ENCODE measurements around the gene KRT222.

Gene KRT222

DNA sequence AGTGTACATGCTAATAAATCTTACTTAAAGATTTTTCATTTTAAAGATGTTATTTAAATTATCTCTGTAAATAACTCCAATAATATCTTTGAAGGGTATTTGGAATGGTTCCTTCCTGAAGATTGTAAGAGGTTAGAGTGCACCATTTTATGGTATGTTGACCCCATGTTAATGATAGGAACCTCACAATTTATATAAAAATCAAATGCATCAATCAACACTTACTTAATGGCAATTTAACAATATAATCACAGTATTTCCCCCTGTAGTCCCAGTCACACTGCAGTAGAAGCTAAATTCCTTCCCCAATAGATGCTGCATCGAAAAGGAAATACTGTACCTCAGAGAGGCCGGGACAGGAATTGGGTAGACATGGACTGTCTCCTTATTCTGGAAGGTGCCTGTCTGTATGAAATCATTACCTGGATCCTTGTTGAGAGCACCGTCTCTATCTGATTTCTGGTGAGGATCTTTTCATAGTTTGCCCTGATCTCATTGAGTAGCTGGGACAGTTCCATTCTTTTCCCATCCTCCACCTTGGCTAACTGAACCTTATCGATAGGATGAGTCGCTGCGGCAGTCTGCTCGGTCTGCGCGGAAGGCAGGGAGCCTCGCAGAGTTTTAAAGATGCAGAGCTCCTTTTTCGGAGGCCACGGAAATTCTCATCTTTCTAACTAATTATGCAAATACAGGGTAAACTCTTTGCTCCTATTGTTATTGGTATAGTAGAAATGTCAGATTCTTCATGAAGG lies at the start of gene KRT222:
TSS of gene KRT222 (minus strand) at position 596 of the 752 bp plus-strand sequence. CDS start at position 518, 78 bp downstream.
- ATAC-seq: no peak

DNA sequence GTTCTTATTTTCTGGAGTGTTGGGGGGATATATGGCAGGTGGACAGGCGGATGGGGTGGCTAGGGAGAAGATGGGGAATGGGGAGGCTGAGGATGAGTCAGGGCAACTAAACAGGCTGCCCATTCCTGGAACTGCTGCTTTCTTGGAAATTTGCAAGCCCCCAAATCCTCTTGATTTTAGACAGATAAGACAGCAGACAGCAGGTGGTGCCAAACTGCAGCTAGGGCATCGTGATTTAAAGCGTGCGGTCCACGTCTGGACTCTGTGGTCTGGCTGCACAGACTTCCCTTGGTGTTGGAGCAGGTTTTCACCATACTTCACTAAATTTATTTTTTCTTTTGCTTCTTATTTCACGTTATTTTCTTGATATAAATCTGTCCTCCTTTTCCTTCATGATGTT lies 49.5 kb upstream of the KRT222 start:
- no peak for ATAC-seq

DNA sequence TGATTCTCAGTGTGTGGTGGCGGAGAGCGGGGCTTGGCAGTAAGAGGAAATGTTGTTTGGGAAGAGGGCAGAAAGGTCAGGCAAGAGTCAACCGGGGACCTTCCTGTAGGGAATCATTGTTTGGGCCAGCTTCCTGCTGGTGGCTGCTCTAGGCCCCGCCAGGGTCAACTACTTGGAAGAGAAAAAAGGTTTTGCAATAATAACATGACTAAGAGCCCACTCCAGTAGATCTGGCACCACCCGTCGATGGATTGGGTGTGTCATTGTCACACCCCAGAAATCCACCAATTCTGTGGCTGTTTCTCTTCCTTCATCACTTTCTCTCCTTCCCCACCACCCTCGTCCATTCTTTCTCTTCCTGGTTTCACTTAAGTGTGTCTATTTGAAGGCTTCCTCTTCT lies 42.8 kb upstream of the KRT222 start:
- no peak for ATAC-seq

DNA sequence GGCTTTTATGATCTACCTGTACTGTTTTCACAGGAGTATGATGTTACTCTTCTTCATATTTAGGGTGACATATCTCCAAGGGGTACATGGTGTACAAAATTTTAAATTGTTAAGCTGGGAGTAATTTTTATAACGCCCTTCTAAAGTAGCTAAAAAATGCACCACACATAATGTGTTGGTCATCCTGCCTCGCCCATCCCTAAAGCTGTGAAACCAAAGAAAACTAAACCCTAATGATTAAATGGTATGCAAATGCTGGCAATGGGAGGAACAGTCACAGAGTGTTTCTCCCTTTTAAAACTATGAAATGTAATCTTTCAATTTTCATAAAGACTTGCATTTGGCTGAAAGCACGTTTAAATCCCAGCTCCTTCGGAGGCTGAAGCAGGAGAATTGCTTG lies 40.6 kb upstream of the KRT222 start:
- ATAC-seq: no peak

DNA sequence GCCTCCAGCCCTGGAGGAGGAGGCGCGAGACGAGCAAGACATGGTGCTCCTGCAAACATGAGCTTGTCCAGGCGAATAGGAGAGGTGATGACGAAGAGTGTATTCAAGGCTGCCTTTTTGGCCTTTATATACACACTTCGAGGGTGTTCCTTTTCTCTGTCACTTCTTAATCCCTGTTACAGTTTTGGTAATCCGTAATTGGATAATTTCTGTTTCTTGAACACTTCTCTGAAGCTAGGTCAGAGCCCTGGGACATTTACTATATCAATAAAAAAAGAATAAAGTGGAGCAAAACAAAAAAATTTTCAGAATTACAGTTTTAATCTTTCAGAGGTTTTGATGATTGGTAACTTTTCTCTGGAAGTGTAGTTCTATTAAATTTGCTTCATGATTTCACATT lies 38.7 kb upstream of the KRT222 start, which contains the start of gene KRT24:
TSS of gene KRT24 (minus strand) at position 101 of the 400 bp plus-strand sequence. CDS start at position 42, 59 bp downstream.
- ATAC-seq: no peak

DNA sequence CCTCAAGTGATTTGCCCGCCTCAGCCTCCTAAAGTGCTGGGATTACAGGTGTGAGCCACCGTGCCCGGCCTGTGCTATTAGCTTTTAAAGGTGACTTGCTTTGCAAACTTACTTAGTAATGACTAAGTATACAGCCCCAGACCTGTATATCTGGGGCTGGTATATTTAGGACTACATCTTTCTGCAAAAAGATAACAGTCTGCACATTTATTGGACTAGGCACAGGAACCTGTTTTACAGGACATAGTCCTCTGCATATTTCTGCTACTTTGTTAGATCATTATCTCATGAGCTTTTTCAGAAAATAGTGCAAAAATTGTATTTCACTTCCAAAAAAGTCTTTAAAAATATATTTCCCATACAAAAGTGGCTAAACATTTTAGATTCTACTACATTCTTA lies 37.3 kb upstream of the KRT222 start:
- ATAC-seq: no peak

DNA sequence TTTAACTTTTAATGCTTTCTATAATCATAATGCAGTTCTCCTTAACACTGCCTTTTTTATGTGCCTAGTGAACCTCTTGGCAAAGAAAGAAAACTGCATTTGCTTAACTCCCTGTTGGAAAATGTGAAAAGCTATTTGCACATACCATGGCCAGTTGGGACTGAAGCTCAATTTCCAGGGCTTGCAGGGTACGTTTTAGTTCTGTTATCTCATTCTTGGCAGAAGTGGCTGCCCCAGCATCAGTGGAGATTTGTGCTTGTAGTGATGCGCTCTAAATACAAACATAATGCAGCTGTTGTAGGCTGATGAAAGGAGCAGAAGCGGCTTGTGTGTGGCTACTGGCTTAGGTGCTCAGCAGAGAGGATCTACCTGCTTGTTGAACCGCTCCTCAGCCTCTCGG lies 34.9 kb upstream of the KRT222 start:
- no peak for ATAC-seq

DNA sequence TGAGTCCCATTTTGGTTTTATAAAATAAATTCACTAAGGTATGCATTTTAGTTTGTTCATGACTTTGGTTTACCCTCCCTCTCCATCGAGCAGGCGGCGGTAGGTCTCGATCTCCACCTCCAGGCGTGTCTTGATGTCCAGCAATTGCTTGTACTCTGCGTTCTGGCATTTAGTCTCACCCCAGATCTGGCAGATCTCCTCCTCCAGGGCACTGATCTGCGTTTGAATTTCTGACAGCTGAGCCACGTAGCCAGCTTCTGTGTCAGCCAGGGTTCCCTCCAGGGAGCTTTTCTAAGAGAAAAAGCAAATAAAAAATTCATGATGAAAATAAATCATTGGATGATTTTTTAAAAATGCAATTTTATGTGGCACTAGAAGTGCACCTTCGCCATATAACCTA lies 34.4 kb upstream of the KRT222 start:
- no peak for ATAC-seq

DNA sequence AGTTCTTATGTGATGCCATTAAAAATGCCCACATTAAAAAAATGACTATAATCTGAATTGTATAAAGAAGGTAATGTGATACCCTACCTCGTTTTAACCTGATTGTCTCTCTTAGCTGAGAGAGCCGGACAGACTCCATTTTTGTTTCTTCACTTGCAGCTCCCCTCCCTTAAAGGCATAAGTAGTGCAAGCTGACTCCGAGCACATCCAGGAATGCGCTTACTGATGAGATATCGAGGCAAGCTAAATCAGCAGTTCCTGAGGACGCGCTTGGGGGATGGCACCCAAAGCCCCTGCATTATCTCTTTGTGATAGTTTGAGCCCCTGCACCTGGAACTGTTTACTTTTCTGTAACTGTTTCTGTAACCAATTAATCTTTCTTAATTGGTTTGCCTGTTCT lies 32.3 kb upstream of the KRT222 start:
- no peak for ATAC-seq

DNA sequence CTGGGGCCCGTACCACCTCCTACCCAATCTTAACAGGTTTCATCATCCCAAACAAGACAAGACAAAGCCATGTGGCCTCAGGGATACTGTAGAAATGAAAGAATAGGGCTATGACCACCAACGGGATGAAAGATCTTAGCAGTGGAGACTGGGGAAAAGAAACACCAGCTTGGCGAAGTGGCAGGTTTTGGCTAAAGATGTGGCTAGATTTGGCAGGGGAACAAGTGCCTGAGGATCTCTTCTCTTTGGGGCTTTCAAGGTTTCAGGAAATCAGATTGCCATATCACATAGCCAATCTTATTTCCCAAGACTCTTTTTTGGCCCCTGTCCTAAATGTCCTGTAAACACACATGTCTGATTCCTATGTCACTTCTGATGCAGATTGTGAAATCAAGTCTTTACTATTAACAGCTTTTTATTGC lies 31.7 kb upstream of the KRT222 start:
- no peak for ATAC-seq

DNA sequence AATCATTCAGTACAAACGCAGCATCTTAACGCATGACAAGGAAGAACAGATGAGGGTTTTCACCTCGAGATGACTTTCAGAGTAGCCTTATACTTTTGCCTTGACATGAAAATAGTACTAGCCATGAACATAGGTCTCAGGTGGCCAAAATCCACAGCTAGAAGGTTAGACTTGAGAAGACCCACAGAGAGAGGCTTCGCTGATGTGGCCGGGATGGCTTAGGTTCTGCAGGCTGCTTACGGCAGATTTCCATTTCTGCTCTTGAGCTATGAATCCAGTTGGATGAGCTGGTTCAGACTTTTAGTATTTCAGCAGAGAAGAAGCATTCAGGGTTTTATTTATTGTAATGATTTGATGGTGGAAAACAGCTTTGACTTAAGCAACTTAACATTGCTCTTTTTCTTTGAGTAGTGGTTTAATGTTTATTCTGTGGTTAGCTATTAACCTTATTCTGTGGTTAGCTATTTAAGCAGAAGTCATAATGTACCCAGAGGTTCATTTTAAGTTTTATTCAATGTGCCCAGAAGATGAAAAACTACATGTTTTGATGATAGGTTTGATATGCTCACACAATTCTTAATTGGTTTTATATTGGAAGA lies 31.0 kb upstream of the KRT222 start:
- ATAC-seq: no peak

DNA sequence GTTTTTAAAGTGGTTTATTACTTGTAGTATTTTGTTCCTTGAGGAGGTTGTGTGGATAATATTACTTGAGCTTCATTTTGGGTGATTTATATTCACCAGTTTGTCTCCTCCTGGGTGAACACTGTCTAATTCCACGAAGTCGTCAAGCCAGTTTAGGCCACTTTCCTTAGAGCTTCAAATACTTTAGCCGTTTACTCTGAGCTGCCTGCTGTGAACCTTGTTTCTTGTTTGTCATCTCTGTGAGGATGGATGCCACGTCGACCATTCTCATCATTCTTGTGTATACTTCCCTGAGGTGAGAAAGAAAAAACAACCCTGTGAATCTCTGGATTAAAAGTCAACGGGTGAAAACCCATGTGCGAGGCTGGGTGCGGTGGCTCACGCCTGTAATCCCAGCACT lies 29.6 kb upstream of the KRT222 start:
- no peak for ATAC-seq

DNA sequence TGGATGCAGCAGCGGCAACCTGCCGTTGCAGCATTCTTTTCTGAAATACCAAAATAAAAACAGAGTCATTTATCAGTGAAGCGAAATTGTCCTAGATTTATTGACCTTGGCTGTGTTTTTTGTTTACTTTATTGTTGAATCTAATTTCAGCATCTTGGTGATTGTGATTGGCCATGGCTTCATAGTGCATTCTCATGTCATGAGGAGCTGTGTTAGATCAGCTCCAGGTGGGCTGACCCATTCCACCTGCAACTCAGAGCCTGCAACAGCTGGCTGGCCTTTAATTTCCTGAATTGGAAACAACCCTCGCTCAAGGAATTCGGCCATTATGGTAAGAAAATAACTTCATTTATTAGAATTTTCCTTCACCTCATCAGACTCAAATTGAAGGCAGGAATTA lies 22.1 kb upstream of the KRT222 start:
- no peak for ATAC-seq

DNA sequence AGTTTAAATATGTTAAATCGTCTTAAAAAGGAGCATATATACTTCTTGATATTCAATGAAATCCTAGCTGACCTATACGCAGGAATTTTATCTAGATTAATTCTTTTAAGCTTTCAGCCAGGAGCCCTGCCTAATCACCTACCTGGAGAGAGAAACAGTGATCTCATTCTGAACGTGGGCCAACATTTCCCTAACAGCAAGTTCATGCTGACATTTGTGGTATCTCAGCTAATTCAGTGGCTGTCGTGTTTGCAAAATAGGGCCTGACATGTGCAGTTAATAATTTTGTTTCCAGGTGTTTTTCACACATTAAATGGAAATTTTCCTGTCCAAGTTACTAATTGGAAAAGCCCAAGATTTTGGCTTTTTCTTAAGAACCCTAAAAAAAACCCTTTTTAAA lies 21.2 kb upstream of the KRT222 start:
- ATAC-seq: no peak

DNA sequence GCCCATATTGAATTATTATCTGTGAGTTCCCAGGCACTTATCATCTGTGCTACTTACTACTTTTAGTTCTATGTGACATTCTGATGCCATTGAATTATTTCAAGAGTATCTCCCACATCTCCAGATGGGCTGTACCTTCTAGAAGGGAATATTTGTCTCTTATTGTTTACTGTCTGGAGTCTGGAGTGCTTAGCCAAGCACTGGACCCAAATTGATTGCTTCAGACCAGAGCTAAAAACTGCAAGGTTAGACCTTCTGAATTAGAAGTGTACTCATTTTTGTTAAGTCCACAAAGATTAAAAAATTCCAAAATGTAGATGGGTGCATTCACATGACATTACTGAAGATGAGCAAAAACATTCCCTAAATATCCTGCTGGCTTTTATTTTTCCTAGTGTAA lies 16.0 kb upstream of the KRT222 start:
- ATAC-seq: no peak

DNA sequence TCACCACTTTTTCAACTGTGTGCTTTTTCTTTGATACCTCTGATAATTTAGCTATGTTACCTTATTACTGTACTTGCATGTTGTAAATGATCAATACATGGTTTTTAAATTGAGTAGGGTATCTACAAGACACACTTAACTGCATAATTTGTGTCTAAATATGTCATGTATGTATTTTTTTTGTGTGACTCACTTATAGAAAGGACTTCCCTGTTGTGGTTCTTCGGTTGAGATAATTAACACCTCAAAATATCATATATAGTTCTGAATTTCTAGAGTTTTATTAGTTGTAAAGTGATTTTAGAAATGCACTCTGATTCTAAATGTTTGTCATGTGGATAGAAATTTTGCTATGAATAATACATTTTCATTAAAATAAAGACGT lies 14.5 kb upstream of the KRT222 start:
- ATAC-seq: no peak

DNA sequence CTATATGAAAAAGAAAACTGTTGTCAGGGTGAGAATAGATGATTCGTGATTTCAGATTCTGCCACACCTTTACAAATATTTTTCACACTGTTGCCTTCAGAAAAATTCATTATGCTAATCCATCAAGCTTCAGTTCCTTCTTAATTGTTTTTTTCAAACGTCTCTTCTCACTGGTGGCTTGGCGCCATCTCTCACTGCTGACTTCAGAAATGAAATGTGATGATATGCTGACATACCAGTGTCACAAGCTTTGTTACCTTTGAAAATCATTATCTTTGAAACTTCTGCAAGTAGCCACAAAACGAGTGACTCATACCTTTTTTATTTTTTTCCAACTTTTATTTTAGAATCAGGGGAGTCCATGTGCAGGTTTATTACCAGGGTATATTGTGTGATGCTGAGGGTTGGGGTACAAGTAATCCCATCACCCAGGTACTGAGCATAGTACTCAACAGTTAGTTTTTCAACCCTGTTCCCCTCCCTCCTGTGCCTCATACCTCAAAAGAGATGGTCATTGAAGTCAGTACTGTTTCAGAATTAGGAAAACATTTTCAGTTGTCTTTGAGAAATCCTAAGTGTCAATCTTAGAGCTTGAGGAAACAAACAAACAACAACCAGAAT lies 14.0 kb upstream of the KRT222 start:
- ATAC-seq: peak in 1 of 2 donors; percentile 43

DNA sequence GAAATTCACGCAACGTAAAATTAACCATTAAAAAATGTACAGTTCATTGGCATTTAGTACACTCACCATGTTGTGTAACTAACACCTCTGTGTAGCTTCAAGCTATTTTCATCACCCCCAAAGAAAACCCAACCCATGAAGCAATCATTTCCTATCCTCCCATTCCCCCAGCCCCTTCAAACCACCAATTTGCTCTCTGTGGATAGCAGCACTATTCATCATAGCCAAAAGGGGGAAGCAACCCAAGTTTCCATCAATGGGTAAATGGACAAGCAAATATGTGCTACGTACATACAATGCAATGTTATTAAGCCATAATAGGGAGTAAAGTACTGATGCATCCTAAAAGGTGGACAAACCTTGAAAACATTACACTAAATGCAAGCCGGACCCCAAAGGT lies 10.9 kb upstream of the KRT222 start:
- no peak for ATAC-seq

DNA sequence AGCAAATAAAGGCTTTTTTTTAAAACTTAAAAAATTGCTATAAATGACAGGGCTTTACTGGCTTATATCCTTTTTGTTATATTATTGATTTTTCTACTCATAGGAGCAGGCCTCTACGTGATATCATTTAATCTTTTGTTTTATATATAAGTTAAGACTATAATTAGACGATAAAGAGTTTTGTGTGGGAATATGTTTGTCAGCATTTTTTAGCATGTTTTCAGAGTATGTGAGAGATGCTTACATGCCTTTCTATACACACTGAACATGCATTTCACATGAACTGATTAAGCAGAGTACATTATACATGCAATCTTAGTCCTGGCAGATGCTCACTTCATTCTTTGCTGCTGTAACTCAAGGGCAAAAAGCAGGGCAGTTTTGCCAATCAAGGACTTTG lies 7.7 kb upstream of the KRT222 start:
- no peak for ATAC-seq

DNA sequence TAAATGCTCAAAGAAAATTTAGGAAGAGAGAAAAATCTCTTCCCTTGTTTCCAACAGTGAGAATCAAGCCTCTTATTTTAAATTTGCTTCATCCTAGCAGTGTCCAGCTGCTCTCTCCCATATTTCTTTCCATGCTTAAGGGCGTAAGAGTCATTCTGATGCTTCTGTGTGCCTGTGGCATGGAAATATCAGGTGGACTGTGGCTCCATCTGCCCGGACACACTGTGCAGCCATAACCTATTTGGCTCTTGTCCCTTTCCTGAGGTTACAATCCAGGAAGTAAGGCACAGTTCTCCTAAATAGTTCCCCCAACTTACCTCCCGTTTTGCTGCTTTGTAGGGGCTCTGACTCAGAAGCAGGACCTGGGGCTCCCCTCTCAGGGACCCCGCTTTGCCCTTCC lies 6.3 kb upstream of the KRT222 start:
- no peak for ATAC-seq

DNA sequence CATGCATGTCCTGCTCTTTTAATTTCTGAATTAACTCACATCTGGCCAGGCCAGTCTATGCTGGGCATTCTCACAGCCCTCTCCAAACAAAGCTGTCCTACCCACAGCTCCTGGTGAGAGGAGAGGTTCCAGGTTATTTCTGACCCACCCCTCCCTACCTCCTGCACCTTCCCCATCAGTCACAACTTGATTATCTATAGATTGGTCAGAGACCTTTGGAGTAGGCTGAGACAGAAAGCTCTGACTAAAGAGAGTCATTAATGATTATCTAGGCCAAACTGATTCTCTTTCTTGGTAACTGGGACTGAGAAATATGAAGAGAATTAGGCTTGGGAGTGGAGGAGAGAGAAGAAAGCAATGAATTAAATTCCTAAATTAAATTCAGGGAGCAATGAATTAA lies 1.4 kb upstream of the KRT222 start:
- ATAC-seq: no peak

DNA sequence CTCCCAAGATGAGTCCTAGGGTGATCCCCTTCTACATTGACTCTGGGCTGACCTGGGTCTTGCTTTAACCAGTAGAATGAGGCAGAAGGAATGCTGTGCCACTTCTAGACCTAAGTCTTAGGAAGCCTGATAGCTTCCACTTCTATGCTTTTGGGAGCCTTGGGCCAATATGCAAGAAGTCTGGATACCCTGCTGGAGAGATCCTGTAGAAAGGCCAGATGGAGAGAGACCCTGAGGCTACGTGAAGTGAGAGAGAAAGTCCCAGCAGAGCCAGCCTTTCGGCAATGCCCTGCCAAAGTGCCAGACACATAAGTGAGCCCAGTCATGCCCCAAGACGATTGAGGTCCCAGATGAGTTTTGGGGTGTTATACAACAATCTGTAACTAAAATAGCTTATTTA lies 1.7 kb downstream of the KRT222 start:
- no peak for ATAC-seq

DNA sequence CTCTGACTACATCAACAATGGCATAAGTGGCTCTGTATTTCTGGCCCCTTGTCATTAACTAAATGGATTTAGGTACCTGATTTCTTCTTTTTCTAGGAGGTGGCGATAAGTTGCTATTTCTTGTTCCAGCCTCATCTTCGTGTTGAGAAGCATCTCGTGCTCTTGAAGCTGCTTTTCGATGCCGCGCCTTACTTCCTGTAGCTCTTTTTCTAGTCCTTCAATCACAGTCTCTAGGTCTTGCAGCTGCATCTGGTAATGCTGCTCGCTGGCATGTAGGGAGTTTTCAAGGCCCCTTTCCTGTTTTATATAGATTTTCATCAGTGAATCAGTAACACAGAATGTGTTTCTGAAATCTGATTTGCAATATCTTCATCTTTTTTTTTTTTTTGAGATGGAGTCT lies 5.1 kb downstream of the KRT222 start:
- no peak for ATAC-seq

DNA sequence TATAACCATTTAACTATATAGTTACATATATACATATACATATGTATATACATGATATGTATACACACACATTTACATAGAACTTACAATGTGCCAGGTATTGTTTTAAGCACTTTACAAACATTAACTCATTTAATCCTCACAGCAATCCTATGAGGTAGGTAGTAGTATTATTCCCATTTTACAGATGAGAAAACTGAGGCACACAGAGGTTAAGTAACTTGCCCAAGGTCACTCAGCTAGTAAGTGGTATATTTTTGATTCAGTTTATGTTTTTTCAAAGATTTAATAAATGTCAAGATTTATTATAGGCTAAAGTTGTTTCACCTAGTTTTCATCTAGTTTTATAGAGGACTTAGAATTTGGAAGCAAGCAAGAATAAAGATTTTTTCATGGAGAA lies 6.6 kb downstream of the KRT222 start:
- no peak for ATAC-seq

Data from activated CD4-positive, CD25-positive, alpha-beta regulatory T cell treated with anti-CD3 and anti-CD28 coated beads, Interleukin-2, amount 50 U/mL, for 24 hours (primary cell).